ENCODE measurements around the gene CDON. TPM values are rescaled to one million over a fixed set of nuclear protein-coding genes. Genes with fewer than 3 reads are reported as not detected.

CDON gene
- total and polyA plus RNA-seq, 9 of the 15 experiments (the other 6 are each of a cell fraction or from before 2014, with no cell fraction given), result 0.08 to 0.64 (median 0.40) TPM

DNA sequence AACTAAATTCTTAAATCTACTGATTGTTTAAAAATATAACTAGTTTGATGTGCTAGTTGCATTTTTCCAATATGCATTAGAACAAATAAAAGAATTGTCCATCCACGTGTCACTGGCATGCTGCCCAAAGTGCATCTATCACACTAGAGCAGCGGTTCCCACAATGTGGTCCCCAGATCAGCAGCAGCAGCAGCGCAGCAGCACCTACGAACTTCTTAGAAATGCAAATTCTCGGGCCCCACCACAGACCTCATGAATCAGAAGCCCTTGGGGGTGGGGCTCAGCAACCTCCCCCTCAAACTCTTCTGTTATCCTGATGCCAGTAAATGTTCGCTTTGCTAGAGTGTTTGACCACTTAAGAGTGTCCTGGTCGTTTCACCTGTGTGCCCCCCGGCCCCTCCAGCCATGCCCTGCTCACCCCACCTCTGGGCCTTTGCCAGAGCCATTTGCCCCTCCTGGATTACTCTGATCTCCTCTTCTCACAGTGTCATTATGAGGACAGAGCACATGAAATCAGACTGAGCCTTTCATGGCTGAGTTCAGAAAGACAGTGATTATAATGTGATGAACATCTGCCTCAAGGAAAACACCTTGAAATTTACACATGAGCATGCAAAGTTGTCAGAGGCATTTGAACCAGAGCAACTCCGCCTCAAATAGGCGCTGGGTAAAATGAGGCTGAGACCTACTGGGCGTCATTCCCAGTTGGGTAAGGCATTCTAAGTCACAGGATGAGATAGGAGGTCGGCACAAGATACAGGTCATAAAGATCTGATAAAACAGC is 129.4 kb downstream of the CDON start (continued):
- TF ChIP-seq, protein P1, sequence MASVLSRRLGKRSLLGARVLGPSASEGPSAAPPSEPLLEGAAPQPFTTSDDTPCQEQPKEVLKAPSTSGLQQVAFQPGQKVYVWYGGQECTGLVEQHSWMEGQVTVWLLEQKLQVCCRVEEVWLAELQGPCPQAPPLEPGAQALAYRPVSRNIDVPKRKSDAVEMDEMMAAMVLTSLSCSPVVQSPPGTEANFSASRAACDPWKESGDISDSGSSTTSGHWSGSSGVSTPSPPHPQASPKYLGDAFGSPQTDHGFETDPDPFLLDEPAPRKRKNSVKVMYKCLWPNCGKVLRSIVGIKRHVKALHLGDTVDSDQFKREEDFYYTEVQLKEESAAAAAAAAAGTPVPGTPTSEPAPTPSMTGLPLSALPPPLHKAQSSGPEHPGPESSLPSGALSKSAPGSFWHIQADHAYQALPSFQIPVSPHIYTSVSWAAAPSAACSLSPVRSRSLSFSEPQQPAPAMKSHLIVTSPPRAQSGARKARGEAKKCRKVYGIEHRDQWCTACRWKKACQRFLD (CRISPR knock-in tag; IDR thresholded peaks at IDR 0.05), result no peak
- TF ChIP-seq SMAD3 (CRISPR knock-in tag; conservative IDR thresholded peaks at IDR 0.05) (no peak), NONO (IDR thresholded peaks at IDR 0.05; ENCODE audit: low read depth in 2 of 2, low read length in 1 of 2) (no peak), NR2C2 (CRISPR knock-in tag; IDR thresholded peaks at IDR 0.05) (no peak), NR2C2 (tag; IDR thresholded peaks at IDR 0.05) (peak; percentile 25; the same call in 1 of the 2 replicates), SNIP1 (IDR thresholded peaks at IDR 0.05; ENCODE audit: low read depth) (no peak), NFRKB (IDR thresholded peaks at IDR 0.05; ENCODE audit: low read depth) (0 out of 2 replicates have a peak, but pooled peaks have one; percentile 41), SMARCC2 (IDR thresholded peaks at IDR 0.05; ENCODE audit: low read depth) (no peak), ZBTB8A (IDR thresholded peaks at IDR 0.05; ENCODE audit: partially characterized antibody) (no peak), CBX5 (IDR thresholded peaks at IDR 0.05; ENCODE audit: borderline replicate concordance, low read depth) (no peak), NBN (IDR thresholded peaks at IDR 0.05; ENCODE audit: low read depth) (no peak)
- TF ChIP-seq, protein P2, sequence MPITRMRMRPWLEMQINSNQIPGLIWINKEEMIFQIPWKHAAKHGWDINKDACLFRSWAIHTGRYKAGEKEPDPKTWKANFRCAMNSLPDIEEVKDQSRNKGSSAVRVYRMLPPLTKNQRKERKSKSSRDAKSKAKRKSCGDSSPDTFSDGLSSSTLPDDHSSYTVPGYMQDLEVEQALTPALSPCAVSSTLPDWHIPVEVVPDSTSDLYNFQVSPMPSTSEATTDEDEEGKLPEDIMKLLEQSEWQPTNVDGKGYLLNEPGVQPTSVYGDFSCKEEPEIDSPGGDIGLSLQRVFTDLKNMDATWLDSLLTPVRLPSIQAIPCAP (CRISPR knock-in tag; IDR thresholded peaks at IDR 0.05; ENCODE audit: borderline replicate concordance), result no peak
- TF ChIP-seq, protein P3, sequence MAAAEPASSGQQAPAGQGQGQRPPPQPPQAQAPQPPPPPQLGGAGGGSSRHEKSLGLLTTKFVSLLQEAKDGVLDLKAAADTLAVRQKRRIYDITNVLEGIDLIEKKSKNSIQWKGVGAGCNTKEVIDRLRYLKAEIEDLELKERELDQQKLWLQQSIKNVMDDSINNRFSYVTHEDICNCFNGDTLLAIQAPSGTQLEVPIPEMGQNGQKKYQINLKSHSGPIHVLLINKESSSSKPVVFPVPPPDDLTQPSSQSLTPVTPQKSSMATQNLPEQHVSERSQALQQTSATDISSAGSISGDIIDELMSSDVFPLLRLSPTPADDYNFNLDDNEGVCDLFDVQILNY (CRISPR knock-in tag; IDR thresholded peaks at IDR 0.05), result no peak
- TF ChIP-seq, protein P4, sequence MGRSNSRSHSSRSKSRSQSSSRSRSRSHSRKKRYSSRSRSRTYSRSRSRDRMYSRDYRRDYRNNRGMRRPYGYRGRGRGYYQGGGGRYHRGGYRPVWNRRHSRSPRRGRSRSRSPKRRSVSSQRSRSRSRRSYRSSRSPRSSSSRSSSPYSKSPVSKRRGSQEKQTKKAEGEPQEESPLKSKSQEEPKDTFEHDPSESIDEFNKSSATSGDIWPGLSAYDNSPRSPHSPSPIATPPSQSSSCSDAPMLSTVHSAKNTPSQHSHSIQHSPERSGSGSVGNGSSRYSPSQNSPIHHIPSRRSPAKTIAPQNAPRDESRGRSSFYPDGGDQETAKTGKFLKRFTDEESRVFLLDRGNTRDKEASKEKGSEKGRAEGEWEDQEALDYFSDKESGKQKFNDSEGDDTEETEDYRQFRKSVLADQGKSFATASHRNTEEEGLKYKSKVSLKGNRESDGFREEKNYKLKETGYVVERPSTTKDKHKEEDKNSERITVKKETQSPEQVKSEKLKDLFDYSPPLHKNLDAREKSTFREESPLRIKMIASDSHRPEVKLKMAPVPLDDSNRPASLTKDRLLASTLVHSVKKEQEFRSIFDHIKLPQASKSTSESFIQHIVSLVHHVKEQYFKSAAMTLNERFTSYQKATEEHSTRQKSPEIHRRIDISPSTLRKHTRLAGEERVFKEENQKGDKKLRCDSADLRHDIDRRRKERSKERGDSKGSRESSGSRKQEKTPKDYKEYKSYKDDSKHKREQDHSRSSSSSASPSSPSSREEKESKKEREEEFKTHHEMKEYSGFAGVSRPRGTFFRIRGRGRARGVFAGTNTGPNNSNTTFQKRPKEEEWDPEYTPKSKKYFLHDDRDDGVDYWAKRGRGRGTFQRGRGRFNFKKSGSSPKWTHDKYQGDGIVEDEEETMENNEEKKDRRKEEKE (IDR thresholded peaks at IDR 0.05; ENCODE audit: borderline replicate concordance in 1 of 2, control insufficient read depth in 1 of 2, low read depth in 2 of 2, low read length in 1 of 2), result no peak
- TF ChIP-seq, protein P5, sequence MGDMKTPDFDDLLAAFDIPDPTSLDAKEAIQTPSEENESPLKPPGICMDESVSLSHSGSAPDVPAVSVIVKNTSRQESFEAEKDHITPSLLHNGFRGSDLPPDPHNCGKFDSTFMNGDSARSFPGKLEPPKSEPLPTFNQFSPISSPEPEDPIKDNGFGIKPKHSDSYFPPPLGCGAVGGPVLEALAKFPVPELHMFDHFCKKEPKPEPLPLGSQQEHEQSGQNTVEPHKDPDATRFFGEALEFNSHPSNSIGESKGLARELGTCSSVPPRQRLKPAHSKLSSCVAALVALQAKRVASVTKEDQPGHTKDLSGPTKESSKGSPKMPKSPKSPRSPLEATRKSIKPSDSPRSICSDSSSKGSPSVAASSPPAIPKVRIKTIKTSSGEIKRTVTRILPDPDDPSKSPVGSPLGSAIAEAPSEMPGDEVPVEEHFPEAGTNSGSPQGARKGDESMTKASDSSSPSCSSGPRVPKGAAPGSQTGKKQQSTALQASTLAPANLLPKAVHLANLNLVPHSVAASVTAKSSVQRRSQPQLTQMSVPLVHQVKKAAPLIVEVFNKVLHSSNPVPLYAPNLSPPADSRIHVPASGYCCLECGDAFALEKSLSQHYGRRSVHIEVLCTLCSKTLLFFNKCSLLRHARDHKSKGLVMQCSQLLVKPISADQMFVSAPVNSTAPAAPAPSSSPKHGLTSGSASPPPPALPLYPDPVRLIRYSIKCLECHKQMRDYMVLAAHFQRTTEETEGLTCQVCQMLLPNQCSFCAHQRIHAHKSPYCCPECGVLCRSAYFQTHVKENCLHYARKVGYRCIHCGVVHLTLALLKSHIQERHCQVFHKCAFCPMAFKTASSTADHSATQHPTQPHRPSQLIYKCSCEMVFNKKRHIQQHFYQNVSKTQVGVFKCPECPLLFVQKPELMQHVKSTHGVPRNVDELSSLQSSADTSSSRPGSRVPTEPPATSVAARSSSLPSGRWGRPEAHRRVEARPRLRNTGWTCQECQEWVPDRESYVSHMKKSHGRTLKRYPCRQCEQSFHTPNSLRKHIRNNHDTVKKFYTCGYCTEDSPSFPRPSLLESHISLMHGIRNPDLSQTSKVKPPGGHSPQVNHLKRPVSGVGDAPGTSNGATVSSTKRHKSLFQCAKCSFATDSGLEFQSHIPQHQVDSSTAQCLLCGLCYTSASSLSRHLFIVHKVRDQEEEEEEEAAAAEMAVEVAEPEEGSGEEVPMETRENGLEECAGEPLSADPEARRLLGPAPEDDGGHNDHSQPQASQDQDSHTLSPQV (IDR thresholded peaks at IDR 0.05), result no peak
